ENCODE measurements around the gene BABAM1.

BABAM1 gene

DNA sequence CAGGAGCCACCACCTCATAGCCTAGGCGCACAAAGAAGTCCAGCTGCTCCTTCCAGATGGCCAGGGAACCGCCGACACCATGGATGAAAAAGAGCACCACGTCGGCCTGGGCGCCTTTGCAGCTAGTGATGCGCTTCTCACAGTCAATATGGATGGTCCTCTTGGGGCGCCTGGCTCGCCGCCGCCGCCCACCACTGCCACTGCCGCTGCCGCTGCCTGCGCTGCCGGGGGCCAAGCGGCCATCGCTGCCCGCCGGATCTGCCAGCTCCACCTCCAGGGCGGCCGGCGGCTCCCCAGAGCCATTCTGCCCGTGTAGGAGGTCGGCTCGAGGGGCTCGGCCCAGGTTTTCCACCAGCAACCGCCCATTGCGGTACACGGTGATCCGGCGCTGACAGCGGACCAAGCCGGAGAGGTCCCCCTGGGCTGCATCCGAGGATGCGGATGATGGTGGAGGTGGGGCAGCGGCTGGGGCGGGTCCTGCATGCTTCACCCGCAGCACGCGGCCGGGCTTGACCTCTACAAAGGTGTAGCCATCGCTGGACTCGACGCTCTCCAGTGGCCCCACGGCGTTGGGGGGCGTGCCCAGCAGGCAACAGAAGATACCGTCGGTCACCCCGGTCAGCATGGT, 33.9 kb downstream of the BABAM1 start:
- peak overlapping the region; percentile 13 for H3K18ac ChIP-seq (ENCODE audit: low read length)
- no peak overlapping the region for H3K4ac ChIP-seq (ENCODE audit: low read length)
- no peak overlapping the region for H3K4me3 ChIP-seq (ENCODE audit: low read length in 2 of 2)
- peaks cover 7 to 25% of the 10 kb centered on the region in 2 donors for H3K36me3 ChIP-seq (replicated peaks in 1 of 2; ENCODE audit: control insufficient read depth in 2 of 2, insufficient read depth in 2 of 2, low read length in 2 of 2)
- H2BK120ac ChIP-seq (ENCODE audit: low read depth, low read length): no peak overlapping the region
- peak overlapping the region; percentile 56 for H2BK5ac ChIP-seq (ENCODE audit: low read length)
- H3K4me1 ChIP-seq (ENCODE audit: control insufficient read depth in 2 of 2, insufficient read depth in 1 of 2, low read depth in 1 of 2, low read length in 2 of 2): peaks cover 11 to 12% of the 10 kb centered on the region in 2 donors
- peak overlapping the region; percentile 49 for H2BK12ac ChIP-seq (ENCODE audit: low read length)
- H3K14ac ChIP-seq (ENCODE audit: low read length): no peak overlapping the region
- WGBS, 2 donors (ENCODE audit: extremely low coverage in 2 of 2, insufficient read length in 2 of 2, insufficient replicate concordance in 1 of 2): no CpG with 5 or more reads among the region's 51 CpGs
- no peak overlapping the region for H2AK5ac ChIP-seq (ENCODE audit: low read depth, low read length)
- H3K9ac ChIP-seq (ENCODE audit: low read depth, low read length, poor library complexity): peak overlapping the region; percentile 38
- H3K9me3 ChIP-seq (replicated peaks in 1 of 2; ENCODE audit: control insufficient read depth in 2 of 2, insufficient read depth in 1 of 2, low read depth in 1 of 2, low read length in 2 of 2): peaks cover 4 to 6% of the 10 kb centered on the region in 2 donors
- H3K4me2 ChIP-seq (ENCODE audit: insufficient read depth, low read length, poor library complexity, severe bottlenecking): no peak overlapping the region
- no peaks in the 10 kb centered on the region for H3K27me3 ChIP-seq (ENCODE audit: control insufficient read depth in 3 of 3, insufficient read depth in 3 of 3, low read depth in 1 of 3, low read length in 3 of 3)
- no peak overlapping the region for H4K8ac ChIP-seq (ENCODE audit: low read depth, low read length)
- no peak for DNase-seq (ENCODE audit: low spot score)
- no peak overlapping the region for H3K23ac ChIP-seq (ENCODE audit: low read depth, low read length, poor library complexity)
- H3K27ac ChIP-seq (replicated peaks; ENCODE audit: low read length): no peak overlapping the region
- H4K91ac ChIP-seq (ENCODE audit: low read depth, low read length, poor library complexity): no peak overlapping the region
- H3K79me1 ChIP-seq (ENCODE audit: low read depth, low read length): peaks cover 4% of the 10 kb centered on the region
- H2AFZ ChIP-seq (ENCODE audit: low read length): no peak overlapping the region
- H2BK15ac ChIP-seq (ENCODE audit: low read length): peak overlapping the region; percentile 26

DNA sequence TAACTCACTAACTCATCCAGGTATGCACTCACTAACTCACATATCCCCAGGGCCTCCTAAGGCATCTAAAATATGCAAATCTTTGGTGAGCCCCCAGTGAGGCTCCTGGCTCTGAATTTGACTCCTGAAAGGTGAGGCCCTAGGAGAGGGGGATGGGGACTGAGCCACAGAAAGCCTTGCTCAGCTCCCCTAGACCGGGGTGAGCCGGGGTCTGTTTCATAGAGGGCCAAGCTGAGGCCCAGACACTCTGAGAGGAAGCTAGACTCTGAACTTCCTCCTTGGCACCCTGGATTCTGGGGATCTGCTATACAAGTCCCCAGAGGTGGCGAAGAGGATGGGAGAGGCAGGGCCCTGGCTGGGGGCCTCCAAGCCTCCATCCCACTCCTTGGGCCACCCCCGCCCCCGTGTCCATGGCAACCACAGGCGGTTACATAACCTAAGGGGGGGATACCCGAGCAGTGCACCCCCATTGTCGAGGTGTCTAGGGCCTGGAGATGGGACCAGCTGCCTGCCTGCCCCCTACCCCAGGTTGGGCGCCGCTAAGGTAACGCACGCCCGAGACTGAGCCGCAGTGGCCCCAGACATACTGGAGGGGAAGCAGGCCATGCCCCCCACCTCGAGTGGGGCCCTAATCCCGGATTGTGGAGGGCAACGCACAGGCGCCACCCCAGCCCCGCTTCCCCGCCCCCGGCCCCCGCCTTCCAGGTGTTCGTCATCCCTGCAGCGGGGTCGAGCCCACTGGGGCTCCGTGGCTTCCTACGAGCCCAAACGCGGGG, 35.3 kb downstream of the BABAM1 start:
- peaks cover 11 to 14% of the 10 kb centered on the region in 2 donors for H3K4me1 ChIP-seq (ENCODE audit: control insufficient read depth in 2 of 2, insufficient read depth in 1 of 2, low read depth in 1 of 2, low read length in 2 of 2)
- H2BK120ac ChIP-seq (ENCODE audit: low read depth, low read length): peak overlapping the region; percentile 65
- H3K14ac ChIP-seq (ENCODE audit: low read length): peak overlapping the region; percentile 63
- peak overlapping the region; percentile 87 for H2AFZ ChIP-seq (ENCODE audit: low read length)
- peak overlapping the region; percentile 48 for H3K23ac ChIP-seq (ENCODE audit: low read depth, low read length, poor library complexity)
- peak overlapping the region; percentile 60 to 83 for H3K4me3 ChIP-seq (ENCODE audit: low read length in 2 of 2)
- peak overlapping the region; percentile 89 for H3K9ac ChIP-seq (ENCODE audit: low read depth, low read length, poor library complexity)
- peak overlapping the region; percentile 94 for H3K4me2 ChIP-seq (ENCODE audit: insufficient read depth, low read length, poor library complexity, severe bottlenecking)
- H3K4ac ChIP-seq (ENCODE audit: low read length): no peak overlapping the region
- H4K8ac ChIP-seq (ENCODE audit: low read depth, low read length): no peak overlapping the region
- H3K27ac ChIP-seq (replicated peaks; ENCODE audit: low read length): no peak overlapping the region
- H3K27me3 ChIP-seq (ENCODE audit: control insufficient read depth in 3 of 3, insufficient read depth in 3 of 3, low read depth in 1 of 3, low read length in 3 of 3): no peaks in the 10 kb centered on the region
- peak overlapping the region; percentile 97 for H2AK5ac ChIP-seq (ENCODE audit: low read depth, low read length)
- no peak for DNase-seq (ENCODE audit: low spot score)
- H3K9me3 ChIP-seq (replicated peaks in 1 of 2; ENCODE audit: control insufficient read depth in 2 of 2, insufficient read depth in 1 of 2, low read depth in 1 of 2, low read length in 2 of 2): peaks cover 2 to 6% of the 10 kb centered on the region in 2 donors
- peak overlapping the region; percentile 98 for H2BK5ac ChIP-seq (ENCODE audit: low read length)
- H3K18ac ChIP-seq (ENCODE audit: low read length): peak overlapping the region; percentile 98
- H4K91ac ChIP-seq (ENCODE audit: low read depth, low read length, poor library complexity): no peak overlapping the region
- H3K79me1 ChIP-seq (ENCODE audit: low read depth, low read length): peaks cover 7% of the 10 kb centered on the region
- H2BK15ac ChIP-seq (ENCODE audit: low read length): peak overlapping the region; percentile 86
- WGBS, 2 donors (ENCODE audit: extremely low coverage in 2 of 2, insufficient read length in 2 of 2, insufficient replicate concordance in 1 of 2): no CpG with 5 or more reads among the region's 29 CpGs
- H2BK12ac ChIP-seq (ENCODE audit: low read length): no peak overlapping the region
- peaks cover 4 to 17% of the 10 kb centered on the region in 2 donors for H3K36me3 ChIP-seq (replicated peaks in 1 of 2; ENCODE audit: control insufficient read depth in 2 of 2, insufficient read depth in 2 of 2, low read length in 2 of 2)

DNA sequence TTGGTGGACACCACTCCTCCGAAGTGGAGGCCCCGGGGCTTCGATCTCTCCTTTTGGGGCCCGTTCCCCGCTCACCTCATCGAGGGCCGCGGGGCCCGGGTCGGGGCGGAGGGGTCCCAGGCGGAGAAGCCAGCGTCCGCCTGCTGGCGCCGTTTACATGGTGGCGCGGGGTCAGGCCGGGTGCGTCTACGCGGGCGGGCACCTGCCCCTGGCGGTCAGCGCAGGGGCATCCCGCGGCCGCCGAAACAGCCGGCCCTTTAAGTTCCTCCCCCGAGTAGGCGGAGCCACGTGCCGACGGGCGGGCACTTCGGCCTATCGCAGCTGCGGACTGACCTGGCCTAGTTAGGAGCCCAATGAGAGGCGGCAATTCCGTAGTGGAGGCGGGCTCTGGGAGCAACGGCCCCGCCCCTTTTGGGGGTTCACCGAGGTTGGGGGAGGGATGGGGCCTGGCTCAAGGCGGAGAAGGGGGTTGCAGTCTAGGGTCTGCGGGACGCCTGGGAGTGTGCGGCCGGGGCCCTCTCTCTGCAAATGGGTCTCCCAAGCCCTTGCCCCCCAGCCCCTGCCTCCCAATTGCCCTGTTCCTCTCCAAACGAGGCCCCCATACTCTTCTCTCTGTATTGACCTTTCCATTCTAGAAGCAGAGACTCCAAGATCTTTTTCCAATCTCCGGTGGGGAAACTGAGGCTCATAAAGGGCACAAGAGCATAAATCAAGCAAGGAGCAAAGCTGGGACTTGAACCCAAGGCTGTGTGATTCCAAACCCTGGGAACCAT, 36.1 kb downstream of the BABAM1 start, which contains the start of gene ABHD8:
ABHD8 (minus strand) TSS at position 259 of the 773 bp plus-strand sequence. CDS start 1,809 bp downstream, outside the sequence.
- Histone ChIP-seq H4K8ac (ENCODE audit: low read depth, low read length) (no peak within 1 kb of the TSS), H3K14ac (ENCODE audit: low read length) (peak within 1 kb of the TSS; percentile 63), H3K18ac (ENCODE audit: low read length) (peak within 1 kb of the TSS; percentile 98), H3K23ac (ENCODE audit: low read depth, low read length, poor library complexity) (peak within 1 kb of the TSS; percentile 48), H3K4me3 (ENCODE audit: low read length in 2 of 2) (peak within 1 kb of the TSS; percentile 60 to 83), H3K27ac (replicated peaks; ENCODE audit: low read length) (no peak within 1 kb of the TSS), H2AK5ac (ENCODE audit: low read depth, low read length) (peak within 1 kb of the TSS; percentile 97), H2BK15ac (ENCODE audit: low read length) (peak within 1 kb of the TSS; percentile 86), H3K79me1 (ENCODE audit: low read depth, low read length) (peaks cover 4% of the 10 kb centered on the region), H3K4me2 (ENCODE audit: insufficient read depth, low read length, poor library complexity, severe bottlenecking) (peak within 1 kb of the TSS; percentile 94), H3K4me1 (ENCODE audit: control insufficient read depth in 2 of 2, insufficient read depth in 1 of 2, low read depth in 1 of 2, low read length in 2 of 2) (peaks cover 11 to 14% of the 10 kb centered on the region in 2 donors), H3K27me3 (ENCODE audit: control insufficient read depth in 3 of 3, insufficient read depth in 3 of 3, low read depth in 1 of 3, low read length in 3 of 3) (no peaks in the 10 kb centered on the region), H3K36me3 (replicated peaks in 1 of 2; ENCODE audit: control insufficient read depth in 2 of 2, insufficient read depth in 2 of 2, low read length in 2 of 2) (peaks cover 2 to 13% of the 10 kb centered on the region in 2 donors), H3K4ac (ENCODE audit: low read length) (no peak within 1 kb of the TSS), H2BK5ac (ENCODE audit: low read length) (peak within 1 kb of the TSS; percentile 98), H3K9ac (ENCODE audit: low read depth, low read length, poor library complexity) (peak within 1 kb of the TSS; percentile 89), H2BK12ac (ENCODE audit: low read length) (no peak within 1 kb of the TSS), H4K91ac (ENCODE audit: low read depth, low read length, poor library complexity) (no peak within 1 kb of the TSS), H2AFZ (ENCODE audit: low read length) (peak within 1 kb of the TSS; percentile 87), H2BK120ac (ENCODE audit: low read depth, low read length) (peak within 1 kb of the TSS; percentile 65), H3K9me3 (replicated peaks in 1 of 2; ENCODE audit: control insufficient read depth in 2 of 2, insufficient read depth in 1 of 2, low read depth in 1 of 2, low read length in 2 of 2) (peaks cover 0 to 2% of the 10 kb centered on the region in 2 donors)
- peak; percentile 96 for DNase-seq (ENCODE audit: low spot score)
- no CpG with 5 or more reads among the region's 52 CpGs for WGBS, 2 donors (ENCODE audit: extremely low coverage in 2 of 2, insufficient read length in 2 of 2, insufficient replicate concordance in 1 of 2)
